ENCODE results near the gene VTI1A. TPM values are rescaled to one million over a fixed set of nuclear protein-coding genes. Genes with fewer than 3 reads are reported as not detected.
A peak's percentile ranks its signal among the peaks of the same experiment; 100 is the strongest.

The VTI1A gene
- total RNA-seq, 4 donors from 2014 or later: 49.3 to 84.5 (median 61.2) TPM

- TF ChIP-seq CTCF (IDR thresholded peaks at IDR 0.05) (peak in 4 of 6 experiments; percentile 48 to 79 (median 60)), POLR2A (IDR thresholded peaks at IDR 0.05) (no peak)
- no peaks in the 10 kb centered on the region for H3K36me3 ChIP-seq
- no peak overlapping the region for H3K4me3 ChIP-seq (replicated peaks in 1 of 3)
- H3K27me3 ChIP-seq: no peaks in the 10 kb centered on the region
- H3K27ac ChIP-seq: no peak overlapping the region
- 51 to 56% methylated on average over 5 of the region's 5 CpGs for WGBS, 2 donors
- intact Hi-C loops (cut with DNase I): loop anchor here (10.0 kb wide), 1 partner anchor 664 kb away; no protein-coding TSS in a partner anchor
- H3K9me3 ChIP-seq: no peaks in the 10 kb centered on the region
- DNase-seq: no peak
- H3K4me1 ChIP-seq: no peaks in the 10 kb centered on the region
These were observed 274.2 kb downstream of the VTI1A start for GRCh38 chr10:112721080-112721698.

GRCh38 chr10:112722758-112723157 lies 275.7 kb downstream of the VTI1A start:
- Histone ChIP-seq H3K27ac (no peak overlapping the region), H3K4me3 (replicated peaks in 1 of 3) (no peak overlapping the region), H3K4me1 (no peaks in the 10 kb centered on the region), H3K36me3 (no peaks in the 10 kb centered on the region), H3K9me3 (no peaks in the 10 kb centered on the region), H3K27me3 (no peaks in the 10 kb centered on the region)
- DNase-seq: no peak
- 68 to 69% methylated on average over 3 of the region's 3 CpGs for WGBS, 2 donors
- intact Hi-C loops (cut with DNase I): loop anchor here (10.0 kb wide), 1 partner anchor 662 kb away; no protein-coding TSS in a partner anchor
- TF ChIP-seq CTCF (IDR thresholded peaks at IDR 0.05) (no peak), POLR2A (IDR thresholded peaks at IDR 0.05) (no peak)

GRCh38 chr10:112723876-112724275 lies 276.9 kb downstream of the VTI1A start:
- intact Hi-C loops (cut with DNase I): loop anchor here (10.0 kb wide), 1 partner anchor 661 kb away; no protein-coding TSS in a partner anchor
- H3K36me3 ChIP-seq: no peaks in the 10 kb centered on the region
- no peak for DNase-seq
- no peaks in the 10 kb centered on the region for H3K9me3 ChIP-seq
- H3K4me3 ChIP-seq (replicated peaks in 1 of 3): no peak overlapping the region
- H3K27ac ChIP-seq: no peak overlapping the region
- no peaks in the 10 kb centered on the region for H3K4me1 ChIP-seq
- H3K27me3 ChIP-seq: no peaks in the 10 kb centered on the region
- TF ChIP-seq POLR2A (IDR thresholded peaks at IDR 0.05) (no peak), CTCF (IDR thresholded peaks at IDR 0.05) (no peak)

GRCh38 chr10:112724404-112724991 lies 277.5 kb downstream of the VTI1A start:
- Histone ChIP-seq H3K36me3 (no peaks in the 10 kb centered on the region), H3K27ac (no peak overlapping the region), H3K9me3 (no peaks in the 10 kb centered on the region), H3K4me1 (no peaks in the 10 kb centered on the region), H3K4me3 (replicated peaks in 1 of 3) (no peak overlapping the region), H3K27me3 (no peaks in the 10 kb centered on the region)
- no peak for TF ChIP-seq CTCF (IDR thresholded peaks at IDR 0.05)
- TF ChIP-seq POLR2A (IDR thresholded peaks at IDR 0.05): no peak
- intact Hi-C loops (cut with DNase I): loop anchor here (10.0 kb wide), 1 partner anchor 660 kb away; no protein-coding TSS in a partner anchor
- DNase-seq: no peak
- WGBS, 2 donors: 82 to 92% methylated on average over 2 of the region's 2 CpGs

Measured in thyroid gland (tissue), 4 donors.